Testis (tissue), 3 donors: ENCODE measurements around the gene SMG6. TPM values are rescaled to one million over a fixed set of nuclear protein-coding genes. Genes with fewer than 3 reads are reported as not detected.

Experiments used
- DNase-seq: peaks from one replicate; pipeline ENCODE4 v3.0.0-alpha.2; 2019
- H3K27ac ChIP-seq, 2 donors: fragments of 200-600 bp; sonication (generic); one replicate each; pipeline ENCODE4 v1.5.1; 2019
- H3K27me3 ChIP-seq: fragments of 200-600 bp; sonication (generic); one replicate; pipeline ENCODE4 v1.5.1; 2019
- H3K36me3 ChIP-seq: fragments of 200-600 bp; sonication (generic); one replicate; pipeline ENCODE4 v1.5.1; 2017; ENCODE audit warnings: low read depth; ENCODE audit errors: missing control alignments
- H3K4me1 ChIP-seq: fragments of 200-600 bp; sonication (generic); one replicate; pipeline ENCODE4 v1.5.1; 2019
- H3K4me3 ChIP-seq, 2 donors: fragments of 200-600 bp; sonication (generic); one replicate each; pipeline ENCODE4 v1.5.1; 2017 to 2019
- H3K9me3 ChIP-seq: fragments of 200-600 bp; sonication (generic); one replicate; pipeline ENCODE4 v1.5.1; 2017
- POLR2A ChIP-seq: fragments of 450-650 bp; IDR thresholded peaks from one replicate; pipeline ENCODE4 v1.6.1; 2017; ENCODE audit warnings: antibody characterized with exemption, mild to moderate bottlenecking, moderate library complexity
- WGBS, 2 donors: methylation state at CpG; one replicate each; pipeline ENCODE4 v1.1.5; 2018; 5-methylcytosine and 5-hydroxymethylcytosine counted together
- intact Hi-C: fragments of 100-400 bp; cut with DNase I; formaldehyde crosslinking; loops from one replicate; pipeline ENCODE4 v1.15.1; 2023; ENCODE audit warnings: low total_unique reads
- polyA plus RNA-seq: library from polyadenylated mRNA; stranded (reverse); fragments of 350-450 nt; fragmentation: Illumina TruSeq; extraction: RNeasy Lipid Tissue Mini Kit (QIAGEN cat#74804); gene quantifications from one replicate; pipeline ENCODE4 v1.2.3, GENCODE V29; 2014; ENCODE audit warnings: low read depth, low replicate concordance; ENCODE audit not compliant: insufficient read depth
- total RNA-seq, 2 donors: library from RNA; depleted of rRNA; stranded (reverse); fragments of >200 nt; gene quantifications; one replicate each; pipeline ENCODE4 v1.2.3, GENCODE V29; 2016
- TF ChIP-seq, protein P1 (sequence below), 3 experiments: fragments of 450-650 bp in 2 of 3; fragments of 200-600 bp in 1 of 3; sonication (generic) in 1 of 3; IDR thresholded peaks; one replicate each; pipeline ENCODE4 v1.5.1; 2016 to 2019; ENCODE audit warnings: antibody characterized with exemption in 3 of 3, mild to moderate bottlenecking in 2 of 3, moderate library complexity in 1 of 3

SMG6 gene
- total and polyA plus RNA-seq, 3 donors from 2014 or later = 68.7 to 86.5 (median 80.6) TPM

DNA sequence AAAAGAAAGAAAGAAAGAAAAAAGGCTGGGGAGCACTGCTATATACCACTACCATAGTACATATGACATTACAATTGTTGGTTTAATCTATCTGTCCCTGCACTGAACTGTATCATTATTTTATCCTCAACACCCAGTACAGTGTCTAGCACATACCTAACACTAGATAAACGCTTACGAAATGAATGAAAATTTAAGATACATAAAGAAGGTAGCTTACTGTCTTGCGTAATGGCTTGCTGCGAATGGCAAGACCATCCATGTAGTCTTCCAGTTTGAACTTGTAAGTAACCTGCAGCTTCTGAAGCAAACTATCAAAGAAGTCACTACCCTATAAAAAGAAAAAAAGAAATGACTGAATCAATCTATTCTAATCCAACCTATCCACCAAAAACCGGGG lies 6.6 kb downstream of the SMG6 start:
- intact Hi-C loops = no loop called here
- 85 to 91% methylated on average over 5 of the region's 5 CpGs for WGBS, 2 donors
- H3K36me3 ChIP-seq = no peaks in the 10 kb centered on the region

DNA sequence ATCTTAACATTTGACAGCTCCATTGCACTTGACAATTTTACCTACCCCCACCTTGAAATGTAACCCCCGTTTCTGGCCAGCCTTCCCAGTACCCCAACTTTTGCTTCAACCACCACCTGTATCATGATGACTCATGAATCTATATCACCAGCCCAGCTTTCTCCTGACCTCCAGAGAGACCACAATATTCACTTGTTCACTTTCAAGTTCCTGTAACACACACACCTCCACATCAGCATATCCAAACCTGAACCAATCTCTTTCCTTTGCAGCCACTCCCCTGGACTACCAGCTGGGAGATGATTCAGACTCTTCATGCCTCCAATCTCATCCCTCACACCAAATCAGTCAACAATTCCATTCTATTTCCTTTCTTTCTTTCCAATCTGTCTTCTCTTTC lies 8.0 kb downstream of the SMG6 start:
- Histone ChIP-seq H3K27ac (no peak overlapping the region), H3K27me3 (no peaks in the 10 kb centered on the region), H3K4me1 (no peaks in the 10 kb centered on the region), H3K9me3 (no peaks in the 10 kb centered on the region), H3K4me3 (no peak overlapping the region), H3K36me3 (no peaks in the 10 kb centered on the region)
- no peak for TF ChIP-seq POLR2A
- TF ChIP-seq, protein P1, sequence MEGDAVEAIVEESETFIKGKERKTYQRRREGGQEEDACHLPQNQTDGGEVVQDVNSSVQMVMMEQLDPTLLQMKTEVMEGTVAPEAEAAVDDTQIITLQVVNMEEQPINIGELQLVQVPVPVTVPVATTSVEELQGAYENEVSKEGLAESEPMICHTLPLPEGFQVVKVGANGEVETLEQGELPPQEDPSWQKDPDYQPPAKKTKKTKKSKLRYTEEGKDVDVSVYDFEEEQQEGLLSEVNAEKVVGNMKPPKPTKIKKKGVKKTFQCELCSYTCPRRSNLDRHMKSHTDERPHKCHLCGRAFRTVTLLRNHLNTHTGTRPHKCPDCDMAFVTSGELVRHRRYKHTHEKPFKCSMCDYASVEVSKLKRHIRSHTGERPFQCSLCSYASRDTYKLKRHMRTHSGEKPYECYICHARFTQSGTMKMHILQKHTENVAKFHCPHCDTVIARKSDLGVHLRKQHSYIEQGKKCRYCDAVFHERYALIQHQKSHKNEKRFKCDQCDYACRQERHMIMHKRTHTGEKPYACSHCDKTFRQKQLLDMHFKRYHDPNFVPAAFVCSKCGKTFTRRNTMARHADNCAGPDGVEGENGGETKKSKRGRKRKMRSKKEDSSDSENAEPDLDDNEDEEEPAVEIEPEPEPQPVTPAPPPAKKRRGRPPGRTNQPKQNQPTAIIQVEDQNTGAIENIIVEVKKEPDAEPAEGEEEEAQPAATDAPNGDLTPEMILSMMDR (IDR thresholded peaks at IDR 0.05) = no peak
- intact Hi-C loops = no loop called here
- no peak for DNase-seq
- 76 to 81% methylated on average over 1 of the region's 1 CpG for WGBS, 2 donors

More for the DNA sequence above, 6.6 kb downstream of the SMG6 start:
- no peak for DNase-seq
- H3K4me3 ChIP-seq = no peak overlapping the region
- peaks cover 2% of the 10 kb centered on the region for H3K4me1 ChIP-seq
- no peaks in the 10 kb centered on the region for H3K27me3 ChIP-seq
- no peak overlapping the region for H3K27ac ChIP-seq
- no peaks in the 10 kb centered on the region for H3K9me3 ChIP-seq
- TF ChIP-seq POLR2A = no peak
- TF ChIP-seq, protein P1 (IDR thresholded peaks at IDR 0.05) = no peak

DNA sequence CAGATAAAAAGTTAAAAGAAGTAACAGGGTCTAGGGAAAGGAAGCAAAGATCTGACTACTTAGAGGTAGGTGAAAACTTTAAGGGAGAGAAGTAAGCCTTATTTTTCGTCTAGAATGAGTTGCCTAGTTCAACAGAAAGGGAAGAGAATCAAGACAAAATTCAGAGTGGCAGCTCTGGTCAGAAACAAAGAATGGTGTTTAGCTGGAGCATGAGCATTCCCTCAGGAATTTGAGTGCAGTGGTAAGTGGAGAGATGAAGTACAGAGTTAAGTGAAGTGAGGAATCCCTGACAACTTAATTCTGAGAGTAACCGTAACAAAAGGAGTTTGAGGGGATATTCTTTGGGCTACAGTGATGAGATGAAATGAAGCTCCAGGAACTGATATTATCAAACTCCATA lies 11.5 kb downstream of the SMG6 start:
- 82 to 89% methylated on average over 2 of the region's 2 CpGs for WGBS, 2 donors
- H3K4me3 ChIP-seq = no peak overlapping the region
- DNase-seq = no peak
- H3K4me1 ChIP-seq = no peaks in the 10 kb centered on the region
- intact Hi-C loops = no loop called here
- TF ChIP-seq POLR2A = no peak
- TF ChIP-seq, protein P1 (IDR thresholded peaks at IDR 0.05) = no peak
- no peaks in the 10 kb centered on the region for H3K27me3 ChIP-seq
- no peaks in the 10 kb centered on the region for H3K9me3 ChIP-seq
- H3K36me3 ChIP-seq = no peaks in the 10 kb centered on the region
- no peak overlapping the region for H3K27ac ChIP-seq

DNA sequence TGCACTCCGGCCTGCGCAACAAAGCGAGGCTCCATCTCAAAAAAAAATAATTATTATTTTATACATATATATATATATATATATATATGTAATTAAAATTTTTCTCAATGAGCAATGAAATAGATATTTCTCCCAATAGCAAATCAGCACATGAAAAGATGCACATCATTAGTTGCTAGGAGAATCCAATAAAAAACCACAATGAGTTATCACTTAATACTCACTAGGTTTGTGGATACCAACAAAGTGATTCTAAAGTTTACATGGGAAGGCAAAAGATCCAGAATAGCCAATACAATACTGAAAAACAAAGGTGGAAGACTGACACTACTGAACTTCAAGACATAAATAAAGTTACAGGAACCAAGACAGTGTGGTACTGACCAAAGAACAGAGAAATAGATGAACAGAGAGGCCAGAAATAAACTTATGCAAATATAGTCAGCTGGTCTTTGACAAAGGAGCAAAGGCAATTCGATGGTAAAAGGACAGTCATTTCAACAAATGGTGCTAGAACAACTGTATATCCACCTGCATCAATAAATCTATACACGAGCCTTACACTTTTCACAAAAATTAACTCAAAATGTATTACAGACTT lies 13.6 kb downstream of the SMG6 start:
- Histone ChIP-seq H3K4me1 (no peaks in the 10 kb centered on the region), H3K27ac (no peak overlapping the region), H3K9me3 (no peaks in the 10 kb centered on the region), H3K36me3 (no peaks in the 10 kb centered on the region), H3K4me3 (no peak overlapping the region), H3K27me3 (no peaks in the 10 kb centered on the region)
- intact Hi-C loops = no loop called here
- TF ChIP-seq, protein P1 (IDR thresholded peaks at IDR 0.05) = no peak
- WGBS, 2 donors = 83 to 95% methylated on average over 5 of the region's 5 CpGs
- DNase-seq = no peak

GRCh38 chr17:2283302-2283701 lies 20.3 kb downstream of the SMG6 start:
- 86 to 89% methylated on average over 7 of the region's 7 CpGs for WGBS, 2 donors
- intact Hi-C loops = loop anchor here (2.0 kb wide), 1 partner anchor 39 kb away; no protein-coding TSS in a partner anchor

More at GRCh38 chr17:2283302-2283701, 20.3 kb downstream of the SMG6 start:
- Histone ChIP-seq H3K4me1 (no peaks in the 10 kb centered on the region), H3K36me3 (no peaks in the 10 kb centered on the region), H3K4me3 (no peak overlapping the region), H3K9me3 (no peaks in the 10 kb centered on the region), H3K27ac (no peak overlapping the region), H3K27me3 (no peaks in the 10 kb centered on the region)
- no peak for DNase-seq
- TF ChIP-seq, protein P1 (IDR thresholded peaks at IDR 0.05) = no peak
- no peak for TF ChIP-seq POLR2A
